GM18868 (cell line): ENCODE data around the gene SH3TC2.

ENCODE experiments used
- ATAC-seq: cut with Tn5 transposase; IDR thresholded peaks from one replicate; pipeline ENCODE4 v1.9.1; 2021; ENCODE audit warnings: mild to moderate bottlenecking, moderate library complexity; ENCODE audit not compliant: unreplicated experiment

SH3TC2 gene

DNA sequence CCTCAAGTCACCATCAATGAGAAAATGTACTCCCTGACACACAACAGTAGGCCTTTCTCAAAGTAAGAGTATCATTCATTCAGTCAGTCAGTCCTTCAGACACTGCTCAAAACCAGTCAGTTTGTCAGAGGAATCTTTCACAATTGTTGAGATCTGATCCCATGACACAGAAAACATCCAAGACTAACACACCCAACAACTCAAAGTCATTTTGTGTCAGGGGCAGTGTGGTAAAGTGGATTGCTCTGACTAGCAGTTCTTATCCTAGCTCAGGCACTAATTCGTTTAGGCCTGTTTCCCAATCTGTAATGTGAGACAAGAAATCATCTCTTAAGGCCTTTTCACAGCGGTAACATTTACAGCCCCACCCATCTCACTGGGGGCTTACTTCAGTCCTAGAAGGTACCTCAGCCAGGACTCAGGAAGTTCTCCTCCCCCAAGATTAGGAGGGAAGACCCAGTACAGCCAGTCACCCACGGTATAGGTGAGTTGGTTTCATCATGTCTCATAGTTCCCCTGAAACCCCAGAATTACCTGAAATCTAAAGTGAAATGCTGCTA, 31.9 kb downstream of the SH3TC2 start:
- ATAC-seq = no peak

DNA sequence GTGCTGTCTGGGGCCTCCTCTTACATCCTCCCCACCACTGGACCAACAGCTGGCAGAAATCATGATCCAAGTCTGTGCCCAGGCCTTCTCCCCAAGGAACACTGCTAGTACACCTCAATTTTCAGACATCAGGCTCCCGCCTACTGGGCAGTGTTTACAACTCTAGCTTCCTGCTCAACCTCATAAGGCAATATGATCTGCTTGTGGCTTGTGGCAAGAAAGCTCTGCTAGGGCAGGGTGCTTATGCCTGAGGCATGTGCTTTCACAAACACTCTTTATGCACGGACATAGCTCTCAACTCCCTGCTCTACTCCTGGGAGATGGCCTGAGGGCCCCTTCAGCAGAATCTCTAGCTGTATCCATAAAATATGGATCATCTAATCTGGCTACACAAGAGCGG, 32.5 kb downstream of the SH3TC2 start:
- ATAC-seq = no peak

DNA sequence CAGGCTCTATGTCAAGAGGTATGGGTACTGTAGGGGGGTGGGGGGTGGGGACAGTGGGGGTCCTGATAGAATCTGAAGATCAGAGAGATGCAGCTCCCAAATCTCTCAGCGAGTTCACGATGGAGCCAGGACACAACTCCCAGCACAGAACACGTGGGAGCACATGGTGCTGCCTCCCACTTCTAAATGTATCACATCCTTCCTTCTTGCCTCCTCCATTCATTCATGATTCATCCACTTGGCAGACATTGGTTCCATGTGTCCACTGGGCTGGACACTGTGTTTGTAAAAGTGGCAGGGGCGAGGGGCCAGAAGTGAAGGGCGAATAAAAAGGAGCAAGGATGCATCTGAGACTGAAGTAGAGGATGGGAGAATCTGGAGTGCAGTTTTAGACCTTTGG, 33.9 kb downstream of the SH3TC2 start:
- no peak for ATAC-seq

DNA sequence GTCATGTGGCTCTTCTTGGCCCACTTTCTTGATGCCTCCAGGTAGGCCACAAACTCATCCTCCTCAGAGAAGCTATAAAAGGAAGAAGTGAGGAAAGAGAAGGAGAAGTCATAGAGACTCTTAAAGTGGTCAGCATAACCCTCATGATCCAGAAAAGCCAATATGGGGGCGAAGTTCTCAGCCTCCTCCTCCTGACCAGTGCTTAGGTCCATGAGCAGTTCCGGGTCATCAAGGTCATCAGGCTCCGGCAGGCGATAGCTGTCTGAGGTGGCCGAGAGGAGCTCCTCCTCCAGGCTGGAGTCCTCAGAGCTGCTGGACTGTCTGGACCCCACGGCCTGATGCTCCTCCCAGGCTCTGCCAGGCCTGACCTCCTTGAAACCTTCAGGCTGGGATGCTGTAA, 34.7 kb downstream of the SH3TC2 start:
- no peak for ATAC-seq

DNA sequence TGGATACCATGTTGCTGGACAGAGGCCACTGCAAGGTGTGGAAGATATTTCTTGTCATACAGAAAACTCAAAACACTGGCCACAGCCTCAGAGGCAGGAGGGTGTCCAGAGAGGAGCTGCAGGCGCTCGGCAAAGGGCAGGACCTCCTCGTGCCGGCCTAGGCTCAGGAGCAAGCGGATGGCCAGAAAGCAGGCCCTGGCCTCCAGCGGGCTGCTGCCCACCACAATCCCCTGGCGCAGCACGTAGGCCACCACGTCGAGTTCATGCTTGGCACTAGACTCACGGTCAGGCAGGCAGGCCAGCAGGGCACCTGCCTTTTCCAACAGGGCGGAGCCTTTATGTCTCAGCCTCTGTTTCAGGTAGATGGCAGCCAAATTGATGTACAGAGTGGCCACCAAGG, 35.2 kb downstream of the SH3TC2 start:
- ATAC-seq = no peak

DNA sequence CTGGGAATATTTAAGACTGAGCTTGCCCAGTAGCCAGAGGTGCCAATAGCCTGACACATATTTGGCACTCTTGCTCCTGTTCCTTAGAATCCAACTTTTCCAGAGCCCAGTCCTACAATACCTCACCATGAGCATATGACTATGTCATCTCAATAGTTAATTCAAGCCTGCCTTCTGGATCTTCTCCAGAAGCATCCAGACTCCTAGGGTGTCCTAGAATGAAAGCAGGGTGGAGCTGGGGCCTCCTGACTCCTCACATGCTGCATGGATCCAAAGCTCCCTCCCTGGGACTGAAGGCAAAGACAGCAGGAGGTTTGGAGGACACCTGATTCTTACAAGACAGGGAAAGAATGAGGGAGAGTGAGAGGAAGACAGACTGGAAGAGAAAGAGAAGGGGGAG, 37.9 kb downstream of the SH3TC2 start:
- ATAC-seq = no peak

DNA sequence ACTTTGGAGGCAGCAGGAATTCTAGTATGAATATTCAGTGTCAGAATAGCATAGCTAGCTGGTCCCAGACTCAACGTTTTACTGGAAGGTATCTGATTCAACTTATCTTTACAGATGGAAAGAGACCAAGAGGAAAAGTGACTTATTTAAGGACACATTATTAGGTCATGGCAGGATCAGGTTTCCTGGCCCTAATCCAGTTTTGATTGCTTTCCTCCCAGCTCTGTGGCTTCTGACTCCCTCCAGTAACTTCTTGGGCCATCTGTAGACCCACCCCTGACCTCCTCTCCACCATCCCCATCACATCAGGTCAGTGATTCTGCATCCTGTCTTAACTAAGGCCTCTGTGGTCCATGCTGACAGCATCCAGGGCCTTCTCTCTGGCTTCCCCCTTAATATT, 38.4 kb downstream of the SH3TC2 start:
- ATAC-seq = no peak

DNA sequence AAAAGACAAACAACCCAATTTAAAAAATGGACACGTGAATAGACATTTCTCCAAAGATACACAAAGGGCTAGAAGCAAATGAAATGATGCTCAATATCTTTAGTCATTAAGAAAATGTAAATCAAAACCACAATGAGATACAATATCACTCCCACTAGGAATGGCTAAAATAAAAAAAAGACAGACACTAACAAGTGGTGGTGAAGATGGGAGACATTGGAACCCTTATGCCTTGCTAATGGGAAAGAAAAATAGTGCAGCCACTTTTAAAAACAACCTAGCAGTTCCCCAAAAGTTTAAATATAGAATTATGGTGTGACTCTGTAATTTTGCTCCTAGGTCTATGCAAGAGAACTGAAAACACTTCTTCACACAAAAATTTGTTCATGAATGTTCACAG, 40.7 kb downstream of the SH3TC2 start:
- ATAC-seq = no peak

DNA sequence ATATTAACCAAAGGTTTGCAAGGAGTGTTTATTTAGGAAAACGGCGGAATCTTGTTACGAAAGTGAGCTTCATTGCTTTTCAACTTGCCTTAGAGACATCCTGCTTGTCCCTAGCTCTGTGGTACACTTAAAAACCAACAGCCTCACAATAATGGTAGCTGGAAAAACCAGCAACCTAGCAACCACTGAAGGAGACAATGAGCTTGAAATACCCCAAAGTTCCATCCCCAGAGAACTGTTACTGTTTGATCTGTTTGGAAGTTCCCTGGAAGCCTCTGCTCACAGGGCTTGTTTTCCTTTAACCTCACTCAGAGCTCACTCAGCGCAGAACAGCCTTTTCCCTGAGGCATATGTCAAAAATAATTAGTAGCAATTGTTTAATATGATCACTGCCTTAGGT, 43.2 kb downstream of the SH3TC2 start:
- ATAC-seq = no peak

DNA sequence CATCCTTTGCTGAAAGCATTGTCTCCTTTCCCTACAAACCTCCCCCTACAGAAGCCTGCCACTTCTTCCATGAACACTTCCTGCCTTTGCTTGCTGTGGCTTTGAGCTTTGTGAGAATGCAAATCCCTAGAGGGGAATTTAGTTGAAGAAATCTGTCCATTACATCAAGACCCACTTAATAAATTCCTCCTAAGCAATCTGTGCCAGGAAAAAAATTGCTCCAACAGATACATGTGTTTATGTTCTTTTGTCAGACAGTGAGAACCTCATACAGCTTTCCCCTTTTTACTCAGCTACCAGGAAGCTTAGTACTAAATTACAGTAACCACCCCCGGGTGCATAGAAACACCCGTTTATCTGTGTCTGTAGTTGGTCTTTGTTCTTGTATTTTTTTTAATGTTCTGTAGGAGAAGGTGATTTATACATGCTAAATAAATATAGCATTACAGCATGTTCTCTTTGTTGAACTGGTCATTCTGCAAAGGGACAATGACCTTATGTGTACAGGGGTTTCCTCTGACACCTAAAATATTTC, 43.9 kb downstream of the SH3TC2 start:
- ATAC-seq = no peak

DNA sequence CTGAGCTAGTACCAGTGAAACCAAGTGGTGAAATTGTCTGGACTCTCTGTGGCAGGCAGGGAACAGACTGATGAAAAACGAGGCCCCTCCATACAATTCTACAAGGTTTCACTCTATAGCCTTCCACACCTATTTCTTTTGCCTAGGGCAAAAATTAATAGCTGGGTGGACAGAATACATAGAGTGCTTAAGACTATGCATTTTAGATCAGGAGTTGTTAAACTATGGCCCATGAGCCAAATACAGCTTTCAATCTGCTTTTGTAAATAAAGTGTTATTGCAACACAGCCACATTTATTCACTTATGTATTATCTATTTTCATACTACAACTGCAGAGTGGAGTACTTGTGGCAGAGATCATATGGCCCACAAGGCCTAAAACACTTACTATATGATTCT, 45.2 kb downstream of the SH3TC2 start:
- ATAC-seq = no peak

DNA sequence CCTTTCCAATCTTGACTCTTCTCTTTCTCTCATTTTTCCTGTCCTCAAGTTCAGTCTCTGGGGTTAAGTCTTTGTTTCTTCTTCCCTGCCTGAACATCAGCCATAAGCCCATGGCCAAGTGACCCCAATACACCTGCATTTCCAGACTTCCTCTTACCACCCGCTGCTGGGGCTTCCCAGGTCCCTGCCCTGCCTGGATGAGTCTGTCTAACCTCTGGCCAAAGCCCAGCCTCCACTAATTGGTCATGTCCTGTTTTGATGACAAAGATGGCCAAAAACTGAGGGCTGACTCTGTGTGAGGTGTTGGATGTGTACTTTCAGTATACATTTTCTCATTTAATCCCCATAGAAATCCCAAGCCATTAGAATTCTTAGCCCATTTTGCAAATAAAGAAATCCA, 47.3 kb downstream of the SH3TC2 start:
- no peak for ATAC-seq

DNA sequence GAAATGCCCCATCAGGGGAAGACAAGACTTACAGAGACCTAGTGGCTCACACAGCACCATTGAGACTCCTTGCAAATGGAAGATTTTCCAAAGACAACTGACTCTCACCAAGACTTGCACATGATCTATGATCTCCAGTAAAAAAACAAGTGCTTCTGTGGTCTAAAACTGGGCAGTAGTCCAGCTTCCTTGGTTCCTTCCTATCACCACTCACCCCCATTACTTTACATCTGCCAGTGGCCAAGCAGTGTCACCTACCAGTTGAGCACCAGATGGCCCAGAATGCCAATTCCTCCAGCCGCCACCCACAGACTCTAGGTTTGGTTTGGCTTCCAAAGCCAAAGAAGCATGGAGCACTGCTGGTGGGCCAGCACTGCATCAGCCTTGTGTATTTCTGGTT, 47.7 kb downstream of the SH3TC2 start:
- no peak for ATAC-seq

DNA sequence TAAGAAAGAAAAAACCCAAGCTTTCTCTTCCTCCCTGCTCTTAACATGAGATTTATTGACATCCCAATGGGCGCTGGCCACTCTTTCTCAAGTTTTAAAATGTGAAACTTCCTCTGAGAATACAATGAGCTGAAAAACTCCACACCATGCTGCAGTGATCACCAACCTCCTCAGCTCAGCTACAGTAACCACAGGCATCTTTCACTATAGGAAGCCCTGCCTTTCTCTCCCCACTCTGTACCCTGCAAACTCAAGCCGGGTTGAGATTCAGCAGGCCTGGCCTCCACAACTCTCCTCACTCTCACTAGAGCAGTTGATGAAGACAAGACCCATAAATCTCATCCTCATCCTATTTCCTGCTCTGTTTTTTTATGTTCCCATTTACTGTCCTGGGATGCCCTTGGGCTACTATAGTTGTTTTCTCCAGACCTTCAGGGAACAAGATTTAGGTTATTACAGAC, 48.3 kb downstream of the SH3TC2 start:
- no peak for ATAC-seq

DNA sequence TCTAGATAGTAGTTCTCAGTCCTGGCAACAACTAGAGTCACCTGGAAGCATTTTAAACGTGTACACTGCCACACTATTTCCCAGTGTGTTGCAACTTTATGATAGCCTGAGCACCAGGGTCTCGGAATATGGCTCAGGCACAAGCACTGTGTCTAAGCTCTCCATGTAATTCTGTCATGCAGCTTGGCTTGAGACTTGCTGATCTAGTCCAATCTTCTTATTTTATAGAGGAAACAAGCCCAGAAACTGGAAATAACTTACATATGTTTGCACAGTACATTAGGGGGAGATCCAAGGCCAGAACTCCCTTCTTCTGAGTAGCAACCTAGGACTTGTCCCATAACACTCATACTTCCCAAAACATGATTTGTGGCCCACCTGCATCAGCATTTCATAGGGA, 49.1 kb downstream of the SH3TC2 start:
- ATAC-seq = no peak

DNA sequence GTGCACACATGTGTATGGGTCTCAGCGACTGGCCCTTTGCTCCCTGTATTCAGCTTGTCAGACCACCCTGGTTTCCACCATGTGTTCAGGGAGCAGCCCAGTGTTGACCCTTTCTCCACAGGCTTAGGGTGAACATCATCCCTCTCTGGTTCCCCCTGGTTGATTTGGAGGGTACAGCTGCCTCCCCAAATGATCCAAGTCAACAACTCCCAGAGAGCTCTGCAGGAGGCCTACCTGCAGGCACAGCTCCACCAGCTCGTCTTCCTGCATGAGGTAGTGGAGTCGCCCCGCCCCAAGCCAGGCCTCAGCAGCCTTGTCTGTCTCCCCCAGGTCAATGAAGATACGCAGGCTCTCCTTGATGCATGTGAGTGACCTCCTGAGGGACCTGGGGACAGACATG, 50.5 kb downstream of the SH3TC2 start:
- no peak for ATAC-seq

DNA sequence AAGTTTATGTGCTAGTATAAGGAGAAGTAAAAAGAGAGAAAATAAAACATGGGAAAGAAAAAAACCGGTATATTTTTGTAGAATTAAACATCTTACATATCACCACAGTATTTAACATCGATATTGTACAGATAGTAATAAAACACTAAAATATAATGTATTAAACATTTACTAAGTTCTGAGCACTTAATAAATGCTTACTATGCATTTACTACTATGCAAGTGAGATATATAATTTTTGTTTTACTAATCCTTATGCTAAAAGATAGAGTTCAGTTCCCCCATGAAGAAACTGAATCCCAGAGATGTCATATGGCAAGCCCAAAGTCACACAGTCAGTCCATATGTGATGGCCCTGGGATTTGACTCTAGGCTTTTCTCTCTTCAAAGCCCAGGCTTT, 51.1 kb downstream of the SH3TC2 start:
- no peak for ATAC-seq

DNA sequence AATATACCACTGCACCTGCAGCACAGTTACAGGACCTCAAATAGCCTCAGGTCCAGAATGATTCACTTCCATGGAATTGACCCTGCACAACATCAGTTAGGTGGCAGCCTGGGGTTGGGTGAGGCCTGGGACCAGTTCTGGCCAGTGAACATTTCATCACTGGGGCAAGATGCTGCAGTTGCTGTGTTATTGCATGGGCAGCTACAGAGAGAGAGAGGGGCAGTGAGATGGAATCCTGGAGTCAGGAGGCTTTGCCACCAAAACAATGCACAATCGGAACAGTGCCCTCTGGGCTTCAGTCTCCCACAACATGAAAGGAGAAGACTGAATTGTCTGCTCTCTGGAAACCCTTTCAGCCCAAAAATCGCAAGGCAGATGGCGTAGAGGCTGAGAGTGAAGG, 51.8 kb downstream of the SH3TC2 start:
- no peak for ATAC-seq

DNA sequence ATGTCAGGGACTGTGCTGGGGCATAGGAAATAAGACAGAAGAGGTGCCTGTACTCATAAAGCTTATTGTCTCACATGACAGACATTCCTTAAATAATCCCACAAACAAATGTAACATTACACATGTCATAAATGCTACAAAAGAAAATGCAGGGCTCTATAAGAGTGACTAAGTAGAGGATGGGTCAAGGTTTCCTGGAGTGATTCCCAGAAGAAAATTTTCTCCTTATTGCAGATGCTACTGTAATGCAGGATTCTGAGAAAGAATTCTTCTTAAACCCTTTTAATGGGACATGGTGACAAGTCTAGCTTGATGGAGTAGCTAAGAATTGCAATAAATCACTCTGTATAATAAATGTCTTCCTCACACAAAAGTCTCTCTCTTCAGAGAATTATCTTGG, 55.7 kb downstream of the SH3TC2 start:
- no peak for ATAC-seq

DNA sequence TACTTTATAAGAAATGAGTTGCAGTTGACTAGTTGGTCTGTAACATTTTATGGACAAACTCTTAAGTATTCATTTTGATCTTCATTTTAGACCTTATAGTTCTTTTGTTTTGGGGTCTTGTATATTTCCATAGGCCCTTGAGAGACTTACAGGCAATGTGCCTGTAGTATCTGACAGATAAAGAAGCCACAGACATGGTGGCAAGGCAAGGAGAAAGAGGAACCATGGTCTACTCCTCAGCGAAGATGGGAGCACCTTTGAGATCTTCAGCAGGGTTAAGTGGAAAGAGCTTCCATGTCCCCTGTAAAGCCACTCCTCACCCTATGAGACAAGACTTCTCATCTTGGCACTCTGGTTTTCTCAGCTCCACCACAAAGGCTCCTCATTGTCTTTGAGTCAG, 56.4 kb downstream of the SH3TC2 start:
- no peak for ATAC-seq

DNA sequence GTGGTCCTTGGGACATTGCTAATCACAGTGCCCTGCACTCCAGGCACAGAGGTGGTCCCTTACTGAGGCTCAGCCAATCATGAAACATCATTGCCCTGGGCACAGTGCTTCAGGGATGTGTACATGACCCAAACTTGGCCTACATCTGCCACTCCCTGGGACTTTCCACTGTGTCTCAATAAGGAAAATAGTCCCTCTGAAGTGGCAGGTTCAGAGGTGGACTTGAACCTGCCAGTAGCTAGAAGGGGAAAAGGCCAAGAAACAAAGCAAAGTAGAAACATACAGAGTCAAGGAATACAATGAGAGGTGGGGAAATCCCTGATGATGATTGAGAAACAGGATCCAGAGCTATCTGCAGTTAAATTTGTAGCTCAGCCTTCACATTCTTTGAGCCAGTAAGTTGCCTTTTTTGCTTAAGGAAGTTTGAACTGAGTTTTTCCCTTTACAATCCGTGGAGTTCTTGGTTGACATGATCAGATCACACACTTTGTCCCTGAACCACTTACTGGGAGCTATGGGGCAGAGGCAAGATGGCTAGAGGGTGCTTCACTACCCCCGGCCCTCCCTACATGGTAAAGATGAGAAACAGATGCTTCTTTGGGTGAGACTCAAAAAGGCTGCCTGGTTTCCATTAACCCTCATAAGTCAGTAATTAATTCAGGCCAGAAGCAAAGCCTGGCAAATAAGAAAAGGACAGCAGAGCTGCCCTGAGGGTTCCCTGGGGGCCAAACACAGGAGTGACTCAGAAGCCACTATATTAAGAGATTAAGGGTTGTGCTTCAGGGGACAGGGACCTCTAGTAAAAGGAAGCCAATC, 57.6 kb downstream of the SH3TC2 start:
- no peak for ATAC-seq

DNA sequence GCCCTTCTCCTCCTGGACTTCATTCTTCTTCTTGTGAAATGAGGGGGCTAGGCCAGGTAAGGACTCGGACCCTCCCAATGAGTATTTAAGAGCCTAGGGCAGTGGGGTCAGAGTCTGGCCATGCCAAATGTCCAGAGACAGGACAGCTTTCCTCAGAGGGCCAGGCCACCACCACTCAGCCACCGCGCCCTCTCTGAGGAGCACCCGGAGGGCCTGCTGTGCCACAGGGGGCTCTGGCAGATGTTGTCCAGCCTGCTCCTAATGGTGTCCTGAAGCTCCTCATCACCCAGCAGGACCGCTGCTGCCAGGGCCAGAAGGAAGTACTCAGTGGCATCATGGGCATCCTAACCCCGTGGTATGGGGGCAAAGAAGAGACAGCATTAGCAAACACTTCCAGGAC, 58.3 kb downstream of the SH3TC2 start:
- ATAC-seq = no peak
